Measurements from ENCODE around the gene LAMB3.

The LAMB3 gene

DNA sequence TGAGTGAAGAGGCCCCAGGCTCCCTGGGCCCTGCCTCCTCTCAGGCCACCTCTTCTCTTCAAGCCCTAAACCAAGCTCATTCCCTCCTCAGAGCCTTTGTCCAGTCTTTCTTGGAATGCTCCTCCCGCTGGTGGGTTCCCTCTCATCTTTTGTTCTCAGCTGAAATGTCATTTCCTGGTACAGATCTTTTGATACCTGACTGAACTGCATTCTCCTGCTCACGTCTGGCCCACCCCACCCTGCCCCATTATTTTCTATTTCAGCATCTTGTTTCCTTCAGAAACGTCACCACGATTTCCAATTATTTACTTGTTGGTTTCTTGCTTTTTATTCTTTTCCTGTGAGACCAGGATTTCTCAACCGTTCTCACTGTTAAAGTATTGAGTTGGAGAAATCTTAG, 16.4 kb downstream of the LAMB3 start:
- H3K4me3 ChIP-seq (ENCODE audit: low read depth, low read length) = no peak overlapping the region
- DNase-seq (ENCODE audit: low read depth) = no peak
- TF ChIP-seq, protein P1, sequence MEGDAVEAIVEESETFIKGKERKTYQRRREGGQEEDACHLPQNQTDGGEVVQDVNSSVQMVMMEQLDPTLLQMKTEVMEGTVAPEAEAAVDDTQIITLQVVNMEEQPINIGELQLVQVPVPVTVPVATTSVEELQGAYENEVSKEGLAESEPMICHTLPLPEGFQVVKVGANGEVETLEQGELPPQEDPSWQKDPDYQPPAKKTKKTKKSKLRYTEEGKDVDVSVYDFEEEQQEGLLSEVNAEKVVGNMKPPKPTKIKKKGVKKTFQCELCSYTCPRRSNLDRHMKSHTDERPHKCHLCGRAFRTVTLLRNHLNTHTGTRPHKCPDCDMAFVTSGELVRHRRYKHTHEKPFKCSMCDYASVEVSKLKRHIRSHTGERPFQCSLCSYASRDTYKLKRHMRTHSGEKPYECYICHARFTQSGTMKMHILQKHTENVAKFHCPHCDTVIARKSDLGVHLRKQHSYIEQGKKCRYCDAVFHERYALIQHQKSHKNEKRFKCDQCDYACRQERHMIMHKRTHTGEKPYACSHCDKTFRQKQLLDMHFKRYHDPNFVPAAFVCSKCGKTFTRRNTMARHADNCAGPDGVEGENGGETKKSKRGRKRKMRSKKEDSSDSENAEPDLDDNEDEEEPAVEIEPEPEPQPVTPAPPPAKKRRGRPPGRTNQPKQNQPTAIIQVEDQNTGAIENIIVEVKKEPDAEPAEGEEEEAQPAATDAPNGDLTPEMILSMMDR (IDR thresholded peaks at IDR 0.05; ENCODE audit: control insufficient read depth, extremely low read depth, insufficient read depth) = no peak

DNA sequence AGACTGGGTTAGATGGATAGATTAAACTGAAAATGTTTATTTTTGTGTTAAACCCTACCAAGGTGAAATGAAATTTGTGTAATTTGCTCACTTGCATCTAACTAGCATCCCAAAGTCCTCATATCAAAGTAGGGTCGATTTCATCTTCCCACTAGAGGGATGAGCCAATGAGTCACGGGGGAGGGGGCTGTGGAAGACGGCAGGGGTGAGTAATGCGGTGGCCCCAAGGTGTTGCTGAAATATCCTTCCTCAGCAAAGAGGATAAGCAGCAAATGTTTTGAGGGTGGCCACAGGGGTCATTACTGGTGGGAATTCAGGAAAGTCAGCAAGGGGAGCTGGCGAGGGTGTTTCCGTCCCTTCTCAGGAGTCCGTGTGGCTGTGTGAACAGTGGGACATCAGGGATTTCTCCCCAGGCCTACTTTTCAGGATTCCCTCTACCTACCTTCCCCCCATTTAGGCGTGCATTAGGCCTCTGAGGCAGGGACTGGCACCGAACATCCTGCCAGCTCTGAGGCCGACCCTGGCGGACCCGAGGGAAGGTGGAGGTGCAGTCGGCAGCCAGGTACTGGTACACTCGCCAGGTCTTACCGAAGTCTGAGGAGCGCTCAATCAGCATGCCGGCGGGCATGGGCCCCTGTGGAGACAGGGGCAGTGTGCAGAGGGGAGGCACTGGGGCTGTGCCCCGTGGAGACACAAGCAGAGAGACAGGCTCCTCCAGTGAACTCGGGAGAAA, 18.1 kb downstream of the LAMB3 start:
- H3K4me3 ChIP-seq (ENCODE audit: low read depth, low read length) = no peak overlapping the region
- TF ChIP-seq, protein P1 (IDR thresholded peaks at IDR 0.05; ENCODE audit: control insufficient read depth, extremely low read depth, insufficient read depth) = no peak
- DNase-seq (ENCODE audit: low read depth) = no peak

DNA sequence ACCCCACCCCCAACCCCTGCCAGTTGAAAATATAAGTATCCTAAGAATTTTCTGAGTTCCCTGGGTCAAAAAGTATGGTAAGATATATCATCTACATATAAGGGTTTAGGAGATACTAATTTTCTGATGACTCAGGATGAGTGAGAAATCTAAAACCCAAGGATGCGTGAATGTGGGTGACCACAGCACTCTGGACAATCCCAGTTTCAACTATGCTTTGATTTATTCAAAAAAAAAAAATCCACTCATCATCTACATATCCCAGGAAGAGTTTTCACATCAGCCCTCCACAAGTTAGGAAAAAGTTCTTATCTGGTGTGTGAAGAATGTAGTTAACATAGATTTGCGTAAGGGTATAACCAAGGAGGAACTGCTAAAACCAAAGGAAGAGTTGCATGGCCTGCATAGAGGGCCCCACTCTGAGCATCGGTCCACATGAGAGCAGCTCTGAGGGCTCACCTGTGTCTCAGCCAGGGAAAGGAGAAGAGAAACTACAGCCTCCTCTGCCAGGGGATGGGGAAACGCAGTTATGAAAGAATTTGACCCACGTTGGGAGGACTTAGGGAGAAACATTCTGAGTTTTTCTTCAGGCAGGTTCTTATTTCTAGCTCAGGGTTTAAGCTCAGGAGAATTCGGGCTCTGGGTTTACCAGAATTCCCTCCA, 18.8 kb downstream of the LAMB3 start:
- TF ChIP-seq, protein P1 (IDR thresholded peaks at IDR 0.05; ENCODE audit: control insufficient read depth, extremely low read depth, insufficient read depth) = no peak
- DNase-seq (ENCODE audit: low read depth) = no peak
- H3K4me3 ChIP-seq (ENCODE audit: low read depth, low read length) = no peak overlapping the region

DNA sequence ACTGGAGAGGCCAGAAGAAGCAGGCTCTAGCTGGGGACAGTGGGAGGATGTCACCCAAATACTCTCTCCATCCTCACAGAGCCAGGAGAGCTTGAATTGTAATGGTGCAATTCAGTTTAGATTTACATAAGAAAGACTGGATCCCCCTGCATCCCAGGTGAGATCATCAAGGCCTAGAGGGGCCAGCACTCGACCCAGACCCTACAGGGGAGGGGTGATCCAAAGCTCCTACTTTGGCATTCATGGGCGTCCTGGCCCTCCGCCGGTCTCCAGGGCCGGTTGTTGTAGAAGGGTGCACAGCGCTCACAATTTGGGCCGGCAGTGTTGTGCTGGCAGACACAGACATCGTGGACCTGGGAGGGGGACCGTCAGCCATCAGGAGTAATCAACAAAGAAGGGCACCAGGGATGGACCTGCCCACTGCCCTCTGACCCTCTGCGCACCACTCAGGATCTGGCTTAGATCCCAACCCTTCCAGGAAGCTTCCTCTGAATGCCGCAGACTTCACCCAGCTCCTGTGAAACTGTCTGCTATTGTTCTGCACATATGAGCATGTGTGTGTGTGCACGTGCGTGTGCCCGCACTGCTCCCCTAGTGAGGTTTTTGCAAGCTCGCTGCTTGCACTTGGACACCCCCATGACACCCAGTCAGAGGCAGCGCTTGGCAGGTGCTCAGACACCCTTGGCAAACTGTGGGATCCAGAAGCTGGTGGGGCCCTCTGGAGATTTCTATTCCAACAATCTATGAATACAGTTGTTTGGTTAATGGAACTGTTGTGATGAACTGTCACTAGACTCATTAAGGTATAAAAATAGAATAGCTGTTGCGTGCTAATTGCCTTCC, 21.6 kb downstream of the LAMB3 start:
- no peak overlapping the region for H3K4me3 ChIP-seq (ENCODE audit: low read depth, low read length)
- TF ChIP-seq, protein P1 (IDR thresholded peaks at IDR 0.05; ENCODE audit: control insufficient read depth, extremely low read depth, insufficient read depth) = no peak
- DNase-seq (ENCODE audit: low read depth) = no peak

DNA sequence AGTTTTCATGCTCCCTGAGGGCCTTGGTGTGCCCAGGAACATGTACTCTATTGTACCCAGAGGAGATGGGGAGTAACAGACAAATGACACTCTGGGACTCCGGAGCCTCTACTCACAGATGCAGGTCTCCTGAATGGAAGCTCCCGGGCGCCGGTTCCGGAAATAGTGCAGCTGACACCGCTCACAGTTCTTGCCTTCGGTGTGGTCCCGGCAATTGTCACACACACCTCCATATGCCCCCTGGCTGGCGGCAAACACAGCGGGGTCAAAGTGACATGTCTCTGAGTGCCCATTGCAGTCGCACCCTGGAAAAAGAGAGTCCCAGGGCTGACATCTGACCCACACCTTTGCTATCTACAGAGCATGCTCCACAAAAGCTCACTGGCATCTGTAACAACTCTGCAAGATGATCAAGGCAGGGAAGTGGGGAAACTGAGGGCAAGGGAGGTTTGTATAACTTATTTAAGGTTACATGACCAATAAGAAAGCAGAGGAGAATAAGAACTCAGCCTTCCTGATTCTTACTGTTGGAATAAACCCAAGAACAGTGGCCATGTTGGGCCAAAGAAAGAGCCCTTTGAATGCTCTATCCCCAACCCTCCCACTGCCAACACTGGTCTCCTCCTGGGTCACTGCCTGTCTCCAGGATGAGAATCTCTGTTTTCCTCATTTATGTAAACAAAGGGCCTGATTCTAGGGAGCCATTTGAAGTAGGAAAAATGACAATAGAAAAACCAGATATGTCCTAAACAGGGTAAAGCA, 22.4 kb downstream of the LAMB3 start:
- TF ChIP-seq, protein P1 (IDR thresholded peaks at IDR 0.05; ENCODE audit: control insufficient read depth, extremely low read depth, insufficient read depth) = no peak
- no peak for DNase-seq (ENCODE audit: low read depth)
- H3K4me3 ChIP-seq (ENCODE audit: low read depth, low read length) = no peak overlapping the region

DNA sequence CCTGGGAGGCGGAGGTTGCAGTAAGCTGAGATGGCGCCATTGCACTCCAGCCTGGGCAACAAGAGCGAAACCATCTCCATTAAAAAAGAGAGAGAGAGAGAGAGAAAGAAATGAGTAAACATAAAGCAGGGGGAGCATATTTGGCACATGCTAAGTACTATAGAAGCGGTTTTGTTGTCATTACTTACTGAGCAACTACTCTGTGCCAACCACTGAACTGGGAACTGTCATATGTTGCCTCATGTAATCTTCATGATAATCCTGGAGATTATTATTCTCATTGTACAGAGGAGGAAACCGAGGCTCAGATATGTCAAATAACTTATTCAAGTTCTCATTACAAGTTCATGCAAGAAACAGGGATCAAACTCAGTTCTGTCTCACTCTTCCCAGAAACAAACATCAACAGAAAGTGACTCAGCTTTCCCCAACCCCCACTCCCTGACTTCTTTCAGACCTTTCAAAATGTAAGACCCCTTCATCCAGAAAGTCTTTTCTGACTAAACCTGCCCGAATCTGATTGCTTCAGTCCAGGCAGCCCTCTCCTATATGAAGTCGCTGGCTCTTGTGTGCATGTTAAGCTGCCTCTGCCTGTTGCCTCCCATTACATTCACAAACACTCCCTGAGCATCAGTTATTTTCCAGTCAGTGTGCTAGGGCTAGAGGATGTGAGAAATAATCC, 23.5 kb downstream of the LAMB3 start:
- TF ChIP-seq, protein P1 (IDR thresholded peaks at IDR 0.05; ENCODE audit: control insufficient read depth, extremely low read depth, insufficient read depth) = no peak
- no peak overlapping the region for H3K4me3 ChIP-seq (ENCODE audit: low read depth, low read length)
- DNase-seq (ENCODE audit: low read depth) = no peak

All from LNCaP clone FGC (cell line).